ENCODE data around the gene NOG. TPM values are rescaled to one million over a fixed set of nuclear protein-coding genes. Genes with fewer than 3 reads are reported as not detected.

The NOG gene
- total and polyA plus RNA-seq, 10 of the 15 experiments (the other 5 are each of a cell fraction or from before 2014, with no cell fraction given): 0.10 TPM; not detected in 9

- TF ChIP-seq NFXL1 (IDR thresholded peaks at IDR 0.05; ENCODE audit: borderline replicate concordance): no peak
- TF ChIP-seq DPF2 (IDR thresholded peaks at IDR 0.05): no peak
- TF ChIP-seq TCF3 (IDR thresholded peaks at IDR 0.05; ENCODE audit: borderline replicate concordance, insufficient read depth, low read depth, low read length): no peak
- TF ChIP-seq KLF5 (IDR thresholded peaks at IDR 0.05; ENCODE audit: partially characterized antibody): no peak
- TF ChIP-seq, protein P1, sequence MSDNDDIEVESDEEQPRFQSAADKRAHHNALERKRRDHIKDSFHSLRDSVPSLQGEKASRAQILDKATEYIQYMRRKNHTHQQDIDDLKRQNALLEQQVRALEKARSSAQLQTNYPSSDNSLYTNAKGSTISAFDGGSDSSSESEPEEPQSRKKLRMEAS (IDR thresholded peaks at IDR 0.05; ENCODE audit: low read depth, low read length): no peak
- TF ChIP-seq GABPA (IDR thresholded peaks at IDR 0.05; ENCODE audit: low read depth): no peak
- TF ChIP-seq NRF1 (conservative IDR thresholded peaks at IDR 0.05; ENCODE audit: low read depth, low read length): no peak
- no peak for TF ChIP-seq IRF3 (IDR thresholded peaks at IDR 0.05)
- TF ChIP-seq, protein P2, sequence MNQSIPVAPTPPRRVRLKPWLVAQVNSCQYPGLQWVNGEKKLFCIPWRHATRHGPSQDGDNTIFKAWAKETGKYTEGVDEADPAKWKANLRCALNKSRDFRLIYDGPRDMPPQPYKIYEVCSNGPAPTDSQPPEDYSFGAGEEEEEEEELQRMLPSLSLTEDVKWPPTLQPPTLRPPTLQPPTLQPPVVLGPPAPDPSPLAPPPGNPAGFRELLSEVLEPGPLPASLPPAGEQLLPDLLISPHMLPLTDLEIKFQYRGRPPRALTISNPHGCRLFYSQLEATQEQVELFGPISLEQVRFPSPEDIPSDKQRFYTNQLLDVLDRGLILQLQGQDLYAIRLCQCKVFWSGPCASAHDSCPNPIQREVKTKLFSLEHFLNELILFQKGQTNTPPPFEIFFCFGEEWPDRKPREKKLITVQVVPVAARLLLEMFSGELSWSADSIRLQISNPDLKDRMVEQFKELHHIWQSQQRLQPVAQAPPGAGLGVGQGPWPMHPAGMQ (IDR thresholded peaks at IDR 0.05; ENCODE audit: borderline replicate concordance): no peak
- TF ChIP-seq PRDM15 (CRISPR knock-in tag; IDR thresholded peaks at IDR 0.05): no peak
Measured at GRCh38 chr17:56604691-56605290, 11.3 kb downstream of the NOG start (continued).
